Astrocyte of the cerebellum (primary cell): ENCODE results near the gene LDB3.
A peak's percentile ranks its signal among the peaks of the same experiment; 100 is the strongest.

Experiments used
- DNase-seq: peaks from one replicate; pipeline ENCODE4 v3.0.0-alpha.2; 2011; ENCODE audit warnings: low read depth
- H3K4me3 ChIP-seq: 2 replicates; pipeline ENCODE4 v1.5.1; 2011; ENCODE audit warnings: mild to moderate bottlenecking, low read depth, low read length, moderate library complexity
- in situ Hi-C: cut with HindIII; loops from 2 replicates; pipeline ENCODE4 v1.10.0; 2017; ENCODE audit warnings: low sequenced_read_pairs
- TF ChIP-seq, protein P1 (sequence below): IDR thresholded peaks from 2 replicates; pipeline ENCODE4 v1.5.1; 2012; ENCODE audit warnings: low read length, low read depth, moderate library complexity, mild to moderate bottlenecking; ENCODE audit errors: missing control alignments

LDB3 gene, protein sequence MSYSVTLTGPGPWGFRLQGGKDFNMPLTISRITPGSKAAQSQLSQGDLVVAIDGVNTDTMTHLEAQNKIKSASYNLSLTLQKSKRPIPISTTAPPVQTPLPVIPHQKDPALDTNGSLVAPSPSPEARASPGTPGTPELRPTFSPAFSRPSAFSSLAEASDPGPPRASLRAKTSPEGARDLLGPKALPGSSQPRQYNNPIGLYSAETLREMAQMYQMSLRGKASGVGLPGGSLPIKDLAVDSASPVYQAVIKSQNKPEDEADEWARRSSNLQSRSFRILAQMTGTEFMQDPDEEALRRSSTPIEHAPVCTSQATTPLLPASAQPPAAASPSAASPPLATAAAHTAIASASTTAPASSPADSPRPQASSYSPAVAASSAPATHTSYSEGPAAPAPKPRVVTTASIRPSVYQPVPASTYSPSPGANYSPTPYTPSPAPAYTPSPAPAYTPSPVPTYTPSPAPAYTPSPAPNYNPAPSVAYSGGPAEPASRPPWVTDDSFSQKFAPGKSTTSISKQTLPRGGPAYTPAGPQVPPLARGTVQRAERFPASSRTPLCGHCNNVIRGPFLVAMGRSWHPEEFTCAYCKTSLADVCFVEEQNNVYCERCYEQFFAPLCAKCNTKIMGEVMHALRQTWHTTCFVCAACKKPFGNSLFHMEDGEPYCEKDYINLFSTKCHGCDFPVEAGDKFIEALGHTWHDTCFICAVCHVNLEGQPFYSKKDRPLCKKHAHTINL

DNA sequence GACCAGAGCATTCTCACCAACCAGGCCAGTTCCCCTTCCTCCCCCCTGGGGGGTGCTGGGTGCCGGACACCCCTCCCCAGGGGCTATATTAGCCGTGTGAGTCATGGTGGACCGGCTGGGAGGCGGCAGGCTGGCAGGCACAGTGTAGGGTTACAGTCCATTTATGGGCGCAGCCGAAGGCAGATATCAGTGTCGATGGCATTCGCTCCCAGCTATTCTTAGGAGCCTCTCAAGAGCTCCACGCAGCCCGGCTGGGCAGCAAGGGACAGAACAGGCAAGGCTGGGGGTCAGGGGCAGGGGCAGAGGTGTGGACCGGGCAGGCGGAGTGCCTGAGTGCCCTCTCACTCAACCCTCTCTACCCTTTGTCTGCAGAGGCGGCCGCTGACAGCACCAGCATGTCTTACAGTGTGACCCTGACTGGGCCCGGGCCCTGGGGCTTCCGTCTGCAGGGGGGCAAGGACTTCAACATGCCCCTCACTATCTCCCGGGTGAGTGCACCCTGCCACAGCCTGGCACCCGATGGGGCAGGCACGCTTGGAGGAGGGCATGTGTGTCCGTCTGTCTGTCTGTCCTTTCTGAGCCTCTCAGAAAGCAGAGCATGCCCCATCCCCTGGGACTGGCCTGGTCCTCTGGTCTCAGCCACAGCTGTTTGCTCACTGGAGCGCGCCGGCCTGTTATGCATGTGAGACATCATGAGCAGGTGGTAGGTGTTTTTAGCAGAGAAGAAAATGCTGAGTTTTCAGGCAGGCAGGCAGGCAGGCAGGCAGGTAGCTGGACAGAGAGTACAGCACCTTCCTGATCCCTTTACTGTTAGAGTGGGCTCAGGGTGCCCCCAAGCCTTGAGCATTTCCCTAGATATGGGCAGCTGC is at the start of gene LDB3:
Gene LDB3, plus strand, starts transcription at position 215 of the 869 bp plus-strand sequence. Its CDS starts 181 bp downstream, at position 396.
- H3K4me3 ChIP-seq: no peak within 1 kb of the TSS
- in situ Hi-C loops: no loop called here
- TF ChIP-seq, protein P1, sequence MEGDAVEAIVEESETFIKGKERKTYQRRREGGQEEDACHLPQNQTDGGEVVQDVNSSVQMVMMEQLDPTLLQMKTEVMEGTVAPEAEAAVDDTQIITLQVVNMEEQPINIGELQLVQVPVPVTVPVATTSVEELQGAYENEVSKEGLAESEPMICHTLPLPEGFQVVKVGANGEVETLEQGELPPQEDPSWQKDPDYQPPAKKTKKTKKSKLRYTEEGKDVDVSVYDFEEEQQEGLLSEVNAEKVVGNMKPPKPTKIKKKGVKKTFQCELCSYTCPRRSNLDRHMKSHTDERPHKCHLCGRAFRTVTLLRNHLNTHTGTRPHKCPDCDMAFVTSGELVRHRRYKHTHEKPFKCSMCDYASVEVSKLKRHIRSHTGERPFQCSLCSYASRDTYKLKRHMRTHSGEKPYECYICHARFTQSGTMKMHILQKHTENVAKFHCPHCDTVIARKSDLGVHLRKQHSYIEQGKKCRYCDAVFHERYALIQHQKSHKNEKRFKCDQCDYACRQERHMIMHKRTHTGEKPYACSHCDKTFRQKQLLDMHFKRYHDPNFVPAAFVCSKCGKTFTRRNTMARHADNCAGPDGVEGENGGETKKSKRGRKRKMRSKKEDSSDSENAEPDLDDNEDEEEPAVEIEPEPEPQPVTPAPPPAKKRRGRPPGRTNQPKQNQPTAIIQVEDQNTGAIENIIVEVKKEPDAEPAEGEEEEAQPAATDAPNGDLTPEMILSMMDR: no peak
- DNase-seq: no peak

DNA sequence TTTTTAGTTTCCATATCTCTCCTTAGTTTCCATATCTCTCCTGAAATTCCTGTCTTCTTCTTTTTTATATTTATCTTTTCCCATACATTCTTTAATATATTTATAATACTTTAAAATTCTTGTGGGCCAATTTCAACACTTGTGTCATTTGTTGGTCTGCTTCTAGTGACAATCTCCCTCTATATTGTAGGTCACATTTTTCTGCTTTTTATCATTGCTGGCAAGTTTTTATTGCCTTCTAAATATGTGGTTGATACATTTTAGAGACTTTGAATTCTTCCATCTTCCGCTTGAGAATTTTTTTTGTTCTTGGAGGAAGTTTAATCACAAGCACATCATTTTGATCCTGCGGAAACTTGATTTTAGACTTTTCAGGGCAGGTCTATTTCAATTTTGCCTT is 40.0 kb upstream of the LDB3 start:
- no peak overlapping the region for H3K4me3 ChIP-seq
- in situ Hi-C loops: no loop called here
- DNase-seq: no peak
- TF ChIP-seq, protein P1: no peak

DNA sequence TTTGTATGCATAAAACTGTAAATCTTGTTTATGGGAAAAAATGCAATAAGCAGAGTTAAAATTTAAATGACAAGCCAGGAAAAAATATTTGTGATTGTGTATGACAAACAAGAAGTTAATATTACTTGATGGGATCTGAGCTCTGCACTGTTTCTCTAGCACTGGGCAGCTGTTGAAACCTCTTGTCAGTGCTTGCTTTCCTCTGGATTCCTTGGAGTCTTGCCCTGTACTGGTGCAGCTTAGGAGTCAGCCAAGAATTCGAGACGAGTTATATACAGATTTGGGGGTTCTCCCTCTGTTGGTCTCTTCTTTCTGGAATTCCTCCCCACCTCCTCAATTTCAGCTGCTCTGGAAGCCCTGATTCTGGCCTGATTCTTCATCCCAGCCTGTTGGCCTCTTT is 38.2 kb upstream of the LDB3 start:
- TF ChIP-seq, protein P1: no peak
- no peak for DNase-seq
- in situ Hi-C loops: no loop called here
- H3K4me3 ChIP-seq: no peak overlapping the region

DNA sequence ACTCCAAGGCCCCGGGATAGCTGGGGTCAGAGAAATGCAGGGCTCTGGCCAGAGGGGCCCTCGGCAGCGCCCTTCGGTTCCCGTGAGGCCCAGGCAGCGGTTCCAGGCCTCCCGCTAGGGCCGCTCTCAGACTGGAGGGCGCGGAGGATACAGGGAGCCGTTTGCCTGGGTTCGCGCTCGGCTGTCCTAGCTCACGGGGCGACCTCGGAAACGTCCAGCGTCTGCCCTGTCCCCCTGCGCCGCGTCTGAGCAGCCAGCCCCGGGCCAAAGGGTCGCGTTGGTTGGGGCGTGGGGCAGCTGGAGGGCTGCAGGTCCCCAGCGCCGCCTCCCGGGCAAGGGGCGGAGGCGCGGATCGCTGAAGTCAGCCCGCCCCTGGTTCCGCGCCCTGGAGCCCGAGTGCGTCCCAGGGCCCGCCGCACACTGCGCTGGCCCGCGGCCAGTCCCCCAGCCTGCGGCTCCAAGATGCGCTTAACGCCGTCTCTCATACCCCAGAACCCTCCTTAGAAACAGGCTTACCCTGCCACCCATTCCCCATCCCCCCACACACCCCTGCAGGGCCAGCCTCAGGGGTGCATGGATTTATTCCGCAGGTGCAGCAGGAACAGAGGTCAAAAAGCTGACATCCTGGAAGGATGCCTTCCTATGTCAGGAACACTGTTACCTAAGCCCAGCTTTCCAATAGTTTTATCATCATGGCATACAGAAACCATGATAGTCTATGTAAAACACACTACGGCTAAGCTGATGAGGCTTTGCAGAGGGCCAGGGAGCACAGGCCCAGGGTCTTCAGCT is 36.1 kb upstream of the LDB3 start:
- in situ Hi-C loops: no loop called here
- H3K4me3 ChIP-seq: peak overlapping the region; percentile 33
- TF ChIP-seq, protein P1: peak; percentile 19
- DNase-seq: no peak

DNA sequence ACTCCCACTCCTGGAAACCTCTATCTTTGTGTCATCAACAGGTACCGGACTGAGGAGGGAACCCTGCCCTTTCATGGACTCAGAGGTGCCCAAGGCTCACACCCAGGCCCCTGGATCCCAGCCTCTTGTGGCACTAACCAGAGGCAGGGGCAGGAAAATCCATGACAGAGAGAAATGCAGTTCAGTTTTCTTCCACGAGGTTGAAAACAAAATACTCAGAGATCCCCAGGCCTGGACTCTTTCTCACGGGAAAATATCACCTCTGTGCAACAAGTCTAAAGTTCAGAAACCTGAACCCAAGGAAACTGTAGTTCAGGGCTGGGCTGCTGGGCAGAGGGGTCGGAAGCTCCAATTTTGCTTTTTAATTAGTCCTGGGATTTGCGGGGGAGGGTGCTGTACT is 35.4 kb upstream of the LDB3 start:
- no peak for DNase-seq
- TF ChIP-seq, protein P1: no peak
- in situ Hi-C loops: no loop called here
- no peak overlapping the region for H3K4me3 ChIP-seq
